ENCODE results near the gene ST7L. TPM values are rescaled to one million over a fixed set of nuclear protein-coding genes. Genes with fewer than 3 reads are reported as not detected.

The ST7L gene
- total and polyA plus RNA-seq, 2 donors from 2014 or later = 12.9 to 20.6 TPM

GRCh38 chr1:112620377-112620695 is 1.4 kb upstream of the ST7L start:
- FAIRE-seq (no peak), DNase-seq (no peak)
- intact Hi-C loops (cut with DNase I) = no loop called here

GRCh38 chr1:112619518-112620376 is 806 bp upstream of the ST7L start, which contains the start of gene CAPZA1:
Gene CAPZA1 (plus strand): TSS chr1:112619832. CDS start chr1:112619845, 13 bp downstream.
- Histone ChIP-seq H3K36me3 (ENCODE audit: control insufficient read depth in 2 of 3, insufficient read depth in 3 of 3, low read length in 3 of 3) (no peaks in the 10 kb centered on the region), H3K4me1 (ENCODE audit: control insufficient read depth in 2 of 3, insufficient read depth in 2 of 3, low read depth in 1 of 3, low read length in 3 of 3) (peaks cover 7 to 14% (median 11%) of the 10 kb centered on the region in 3 donors), H3K27ac (ENCODE audit: low read depth in 2 of 2, low read length in 2 of 2) (peak within 1 kb of the TSS; percentile 98 to 99), H3K4me3 (ENCODE audit: low read length in 3 of 3) (peak within 1 kb of the TSS; percentile 89 to 99 (median 92)), H3K9ac (ENCODE audit: low read length in 3 of 3) (peak within 1 kb of the TSS; percentile 92 to 100 (median 96)), H3K9me3 (ENCODE audit: control insufficient read depth in 2 of 3, insufficient read depth in 1 of 3, low read length in 3 of 3) (no peaks in the 10 kb centered on the region), H3K27me3 (ENCODE audit: control insufficient read depth, insufficient read depth, low read length) (no peaks in the 10 kb centered on the region)
- FAIRE-seq (no peak), DNase-seq (peak; percentile 91 to 97 (median 95))
- no peak for TF ChIP-seq CTCF (IDR thresholded peaks at IDR 0.05; ENCODE audit: borderline replicate concordance, extremely low read depth, insufficient read depth)
- intact Hi-C loops (cut with DNase I) = no loop called here

More at GRCh38 chr1:112620377-112620695, 1.4 kb upstream of the ST7L start:
- TF ChIP-seq CTCF (IDR thresholded peaks at IDR 0.05; ENCODE audit: borderline replicate concordance, extremely low read depth, insufficient read depth) = no peak
- Histone ChIP-seq H3K27me3 (ENCODE audit: control insufficient read depth, insufficient read depth, low read length) (no peaks in the 10 kb centered on the region), H3K4me3 (ENCODE audit: low read length in 3 of 3) (peak overlapping the region; percentile 76 to 99 (median 89)), H3K9me3 (ENCODE audit: control insufficient read depth in 2 of 3, insufficient read depth in 1 of 3, low read length in 3 of 3) (no peaks in the 10 kb centered on the region), H3K36me3 (ENCODE audit: control insufficient read depth in 2 of 3, insufficient read depth in 3 of 3, low read length in 3 of 3) (no peaks in the 10 kb centered on the region), H3K4me1 (ENCODE audit: control insufficient read depth in 2 of 3, insufficient read depth in 2 of 3, low read depth in 1 of 3, low read length in 3 of 3) (peaks cover 7 to 20% (median 11%) of the 10 kb centered on the region in 3 donors), H3K27ac (ENCODE audit: low read depth in 2 of 2, low read length in 2 of 2) (peak overlapping the region; percentile 98 to 99), H3K9ac (ENCODE audit: low read length in 3 of 3) (peak overlapping the region; percentile 80 to 100 (median 96))

GRCh38 chr1:112618114-112618720 is 724 bp downstream of the ST7L start:
- H3K27me3 ChIP-seq (ENCODE audit: control insufficient read depth, insufficient read depth, low read length) = no peaks in the 10 kb centered on the region
- intact Hi-C loops (cut with DNase I) = no loop called here
- TF ChIP-seq CTCF (IDR thresholded peaks at IDR 0.05; ENCODE audit: borderline replicate concordance, extremely low read depth, insufficient read depth) = no peak
- peaks cover 0 to 9% (median 2%) of the 10 kb centered on the region in 3 donors for H3K36me3 ChIP-seq (ENCODE audit: control insufficient read depth in 2 of 3, insufficient read depth in 3 of 3, low read length in 3 of 3)
- peak overlapping the region; percentile 89 to 99 (median 92) for H3K4me3 ChIP-seq (ENCODE audit: low read length in 3 of 3)
- peaks cover 7 to 13% (median 11%) of the 10 kb centered on the region in 3 donors for H3K4me1 ChIP-seq (ENCODE audit: control insufficient read depth in 2 of 3, insufficient read depth in 2 of 3, low read depth in 1 of 3, low read length in 3 of 3)
- DNase-seq = peak in 2 of 5 donors; percentile 25 to 34
- H3K9ac ChIP-seq (ENCODE audit: low read length in 3 of 3) = peak overlapping the region; percentile 91 to 100 (median 92)
- no peaks in the 10 kb centered on the region for H3K9me3 ChIP-seq (ENCODE audit: control insufficient read depth in 2 of 3, insufficient read depth in 1 of 3, low read length in 3 of 3)
- no peak for FAIRE-seq
- H3K27ac ChIP-seq (ENCODE audit: low read depth in 2 of 2, low read length in 2 of 2) = peak overlapping the region in 1 of 2 donors; percentile 99

All from kidney (tissue), 14 donors.